Colon (tissue), 2 donors: ENCODE results near the gene ANKFY1.

Experiments
- FAIRE-seq: peaks from 2 replicates; lab custom pipeline; 2012; peaks lifted over from hg19 to GRCh38; lab: Jason Lieb, UNC
- donor health status: control.
- donor health status: control.

ANKFY1 gene

DNA sequence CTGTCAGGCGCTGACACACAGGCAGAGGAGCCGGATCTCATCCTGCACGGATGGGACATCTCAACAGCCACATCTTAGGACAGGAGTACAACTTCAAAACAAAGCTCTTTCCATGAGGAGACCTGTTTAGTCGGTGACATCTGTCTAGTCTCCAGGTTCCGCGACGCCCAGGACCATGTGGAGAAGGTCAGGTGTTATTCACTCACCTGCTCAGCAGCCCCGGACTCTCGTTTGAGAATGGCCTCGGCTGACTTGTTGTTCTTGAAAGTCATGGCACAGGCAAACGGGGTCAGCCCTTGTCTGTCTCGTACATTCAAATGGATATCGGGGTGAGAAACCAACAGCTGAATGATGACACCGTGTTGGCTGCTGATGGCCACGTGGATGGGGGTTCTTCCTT, 85.1 kb downstream of the ANKFY1 start:
- no peak for FAIRE-seq

DNA sequence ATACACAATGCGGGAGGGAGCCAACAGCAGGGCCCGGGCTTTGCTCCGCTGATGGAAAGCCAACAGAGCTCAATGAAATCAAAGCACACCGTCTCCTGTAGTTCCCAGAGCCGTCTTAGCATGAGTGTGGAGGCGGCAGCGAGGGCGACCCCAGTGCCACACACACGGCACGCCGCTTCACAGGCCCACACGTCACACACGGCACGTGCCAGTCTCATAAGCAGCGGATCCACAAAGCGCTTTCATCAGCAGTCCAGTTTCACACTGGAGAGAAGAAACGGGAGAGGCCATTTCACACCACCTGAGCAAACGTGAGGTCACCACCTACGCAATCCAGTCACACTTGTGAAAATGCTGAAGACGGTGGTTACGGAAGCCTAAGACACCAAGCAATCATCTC, 86.0 kb downstream of the ANKFY1 start:
- FAIRE-seq: no peak

DNA sequence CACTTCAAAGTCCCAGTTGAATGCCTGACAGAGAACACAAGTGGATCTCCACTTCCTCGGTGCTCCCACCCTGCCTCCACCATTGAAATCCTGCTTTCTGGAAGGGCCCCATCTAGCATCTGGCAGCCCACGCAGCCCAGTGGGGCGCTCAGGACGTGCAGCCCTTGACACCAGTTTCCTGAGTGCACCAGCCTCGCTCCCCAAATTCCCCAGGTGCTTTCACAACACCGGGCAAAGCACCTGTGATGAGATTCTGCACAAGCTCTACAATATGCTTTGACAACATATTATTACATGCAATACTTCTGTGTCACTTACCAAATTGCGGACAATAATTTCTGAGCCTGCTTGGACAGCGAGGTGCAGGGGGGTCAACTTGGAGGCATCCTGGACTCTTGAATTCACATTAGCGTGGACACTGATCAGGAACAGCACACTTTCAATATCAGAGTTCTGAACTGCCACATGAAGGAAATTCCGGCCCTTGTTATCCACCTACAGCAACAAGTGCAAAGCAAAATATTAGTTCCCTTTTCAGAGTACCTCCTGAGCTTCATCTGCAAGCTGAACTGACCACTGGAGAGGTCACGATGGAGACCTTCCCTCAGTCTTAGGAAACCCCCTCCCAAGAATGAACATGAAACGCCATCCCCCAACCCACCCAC, 86.8 kb downstream of the ANKFY1 start:
- no peak for FAIRE-seq

DNA sequence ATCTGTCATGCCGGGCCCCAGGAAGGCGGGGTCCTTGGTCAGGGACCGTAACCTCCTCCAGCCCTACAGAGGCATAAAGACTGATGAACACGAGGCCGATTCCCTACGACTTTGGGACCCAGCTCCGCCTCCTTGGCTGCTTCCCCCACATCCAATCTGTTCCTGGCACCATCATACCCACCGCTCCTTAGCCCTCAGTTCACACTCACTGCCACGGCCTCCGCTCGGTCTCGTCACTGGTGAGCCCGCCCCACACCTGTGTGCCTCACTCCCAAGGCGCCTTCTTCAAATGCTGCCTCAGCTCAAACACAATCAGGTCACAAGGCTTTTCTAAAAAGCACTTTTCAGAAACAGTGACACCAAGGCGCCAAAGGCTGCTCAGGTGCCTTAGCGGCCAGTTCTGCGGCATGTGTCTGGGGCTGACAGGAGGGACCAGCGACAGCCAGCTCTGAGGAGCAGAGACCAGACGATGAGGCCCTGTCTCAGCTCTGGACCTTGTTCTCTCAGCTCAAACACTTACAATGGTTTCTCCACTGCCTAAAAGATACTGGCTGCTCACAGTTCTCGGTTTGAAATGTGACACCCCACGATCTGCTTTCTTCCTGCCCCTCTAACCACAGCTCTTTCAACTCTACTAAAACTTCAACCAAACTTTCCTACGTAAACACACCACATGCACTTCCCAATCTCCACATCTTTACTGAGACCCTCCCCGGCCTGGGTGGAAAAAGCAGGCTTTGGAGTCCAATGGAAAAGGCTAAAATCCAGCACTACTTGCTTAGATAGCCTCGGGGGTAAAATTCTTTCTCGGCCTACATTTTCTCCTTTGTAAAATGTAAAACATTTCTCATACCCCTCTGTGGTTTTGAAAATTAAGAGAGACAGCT, 87.6 kb downstream of the ANKFY1 start:
- no peak for FAIRE-seq

DNA sequence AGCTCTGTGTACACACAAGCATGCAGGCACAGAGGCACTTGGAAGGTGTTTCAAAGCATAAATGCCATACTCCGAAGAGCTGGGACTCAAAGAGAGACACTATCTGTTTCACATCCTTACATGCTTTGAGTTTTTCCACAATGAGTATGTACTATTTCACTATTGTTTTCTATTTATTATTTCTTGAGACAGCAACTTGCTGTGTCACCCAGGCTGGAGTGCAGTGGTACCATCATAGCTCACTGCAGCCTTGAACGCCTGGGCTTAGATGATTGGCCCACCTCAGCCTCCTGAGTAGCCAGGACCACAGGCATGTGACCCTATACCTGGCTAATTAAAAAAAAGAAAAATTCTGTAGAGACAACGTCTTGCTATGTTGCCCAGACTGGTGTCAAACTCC, 89.2 kb downstream of the ANKFY1 start:
- FAIRE-seq: no peak

DNA sequence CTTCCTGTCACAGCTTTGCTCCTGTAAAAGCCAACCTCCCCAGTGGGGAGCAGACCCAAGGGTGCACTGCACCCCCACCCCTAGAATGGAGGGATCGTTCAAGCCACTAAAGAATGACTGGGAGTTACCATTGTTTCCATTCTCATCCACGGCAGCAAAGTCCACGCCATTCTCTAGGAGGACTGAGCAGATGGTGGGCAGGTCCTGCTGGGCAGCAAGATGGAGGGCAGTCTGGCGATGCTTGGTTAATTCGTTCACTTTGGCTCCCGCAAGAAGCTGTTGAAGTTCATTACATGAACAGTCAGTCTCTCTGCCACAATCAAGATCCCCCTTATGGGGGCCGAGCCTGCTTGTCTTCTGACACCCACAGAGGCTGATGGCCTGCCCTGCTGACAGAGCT, 90.0 kb downstream of the ANKFY1 start:
- FAIRE-seq: no peak

DNA sequence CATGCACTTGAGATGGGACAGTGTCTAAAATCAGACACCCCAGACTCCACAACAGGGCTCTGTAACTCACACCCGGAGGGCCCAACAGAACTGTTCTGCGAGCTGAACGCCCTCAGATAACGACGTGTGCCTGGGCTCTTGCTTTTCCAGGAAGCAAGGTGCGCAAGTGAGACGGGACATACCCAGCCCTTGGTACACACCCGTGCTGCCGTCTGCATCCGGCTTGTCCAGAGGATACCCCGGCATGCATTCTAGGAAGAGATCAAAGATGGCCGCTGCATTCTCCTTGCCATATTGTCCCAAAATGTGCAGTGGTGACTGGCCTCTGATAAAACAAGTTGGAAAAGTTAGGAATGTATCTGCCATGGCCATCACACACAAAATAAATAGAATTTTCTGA, 91.4 kb downstream of the ANKFY1 start:
- FAIRE-seq: no peak

DNA sequence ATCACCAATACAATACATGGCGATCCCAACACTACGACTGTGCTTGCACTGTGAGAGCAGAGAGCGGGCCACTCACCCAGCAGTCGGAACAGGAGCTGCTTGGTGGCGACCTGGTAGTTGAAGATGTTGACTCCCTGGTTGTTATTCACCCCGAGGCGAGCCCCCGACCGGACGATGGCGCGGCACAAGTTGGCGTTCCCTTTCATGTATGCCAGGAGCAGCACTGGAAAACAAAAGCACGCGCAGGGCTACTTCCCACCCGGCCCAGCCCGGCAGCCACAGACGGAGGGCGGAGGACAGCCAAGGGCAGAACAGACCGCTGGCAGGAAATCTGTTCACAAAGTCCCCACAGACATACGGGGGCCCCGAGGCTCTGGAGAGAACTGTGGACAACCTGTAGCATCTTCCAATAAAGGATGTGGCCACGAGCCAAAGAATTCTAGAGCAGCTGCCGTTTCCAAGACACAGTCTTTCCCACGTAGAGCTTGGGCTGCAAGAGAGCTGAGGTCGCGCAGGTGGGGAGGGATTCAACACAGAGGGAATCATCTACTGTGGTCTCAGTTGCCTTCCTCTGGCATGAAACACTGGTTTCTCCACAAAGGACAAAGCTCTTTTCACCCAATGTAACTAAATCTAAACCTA, 93.0 kb downstream of the ANKFY1 start:
- no peak for FAIRE-seq

DNA sequence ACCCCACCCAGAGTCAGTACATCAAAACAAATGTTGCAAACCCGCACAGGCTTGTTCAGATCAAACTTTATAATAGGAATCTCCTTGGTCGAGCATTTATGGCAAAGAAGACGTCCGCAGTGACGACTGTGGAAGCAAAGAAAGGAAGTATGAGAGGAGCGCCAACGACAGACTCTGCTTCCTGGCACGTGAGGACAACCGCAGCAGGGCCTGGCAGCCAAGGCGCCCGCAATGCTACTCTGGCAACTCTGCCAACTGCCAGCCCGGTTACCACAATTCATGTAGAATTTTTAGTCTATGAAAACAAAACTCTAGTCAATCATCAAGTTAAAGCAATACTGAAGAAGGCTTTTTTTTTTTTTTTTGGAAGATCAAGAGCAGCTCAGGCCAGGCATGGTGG, 96.0 kb downstream of the ANKFY1 start:
- no peak for FAIRE-seq

DNA sequence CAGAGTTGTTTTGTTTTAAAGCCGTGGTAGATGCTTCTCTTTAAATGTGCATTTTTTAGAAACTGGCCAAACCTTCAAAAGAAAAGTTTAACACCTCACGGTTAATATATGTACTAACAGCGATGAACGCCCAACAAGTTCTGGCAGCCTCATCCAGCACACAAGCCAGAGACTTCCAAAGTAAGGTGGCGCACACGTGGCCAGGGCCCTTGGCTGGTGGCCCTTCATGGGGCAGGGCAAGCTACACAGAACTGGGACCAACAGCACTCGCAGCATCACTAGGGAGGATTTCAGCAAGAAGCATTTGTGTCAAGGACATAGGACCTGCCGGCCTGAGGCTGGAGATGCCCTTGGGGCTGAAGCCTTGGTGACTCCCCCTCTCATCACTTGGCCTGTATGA, 97.4 kb downstream of the ANKFY1 start:
- FAIRE-seq: no peak

DNA sequence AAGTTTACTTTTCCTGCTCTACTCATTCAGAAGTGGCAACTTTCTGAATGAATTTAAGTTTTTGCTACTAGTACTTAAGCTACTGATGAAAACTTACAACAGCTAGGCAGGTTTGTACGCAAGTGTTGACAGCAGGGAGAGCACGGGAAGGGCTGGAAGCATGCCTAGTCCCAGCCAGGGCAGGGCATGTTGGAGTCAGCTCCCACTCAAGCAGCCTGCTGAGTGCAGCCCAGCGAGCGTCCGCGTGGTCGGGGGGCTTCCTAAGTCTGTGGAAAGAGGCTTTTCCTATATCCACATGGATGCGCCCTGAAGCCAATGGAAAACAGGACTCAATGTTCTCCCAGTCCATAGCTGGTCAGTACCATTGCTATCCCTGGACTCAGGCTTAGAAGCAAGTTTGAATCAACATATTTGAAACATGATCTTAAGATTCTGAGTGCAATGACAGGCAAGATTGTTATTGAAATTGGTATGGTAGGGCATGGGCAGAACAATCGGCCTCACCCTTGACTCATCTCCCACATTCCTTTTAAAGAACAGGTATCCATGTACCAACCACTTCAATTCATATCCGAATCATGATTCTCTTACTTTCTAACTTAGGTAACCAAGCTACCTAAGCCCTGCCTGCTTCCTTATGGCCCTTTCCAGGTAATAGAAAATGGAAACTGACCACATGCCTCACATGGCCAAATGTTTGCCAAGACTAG, 98.3 kb downstream of the ANKFY1 start:
- no peak for FAIRE-seq

DNA sequence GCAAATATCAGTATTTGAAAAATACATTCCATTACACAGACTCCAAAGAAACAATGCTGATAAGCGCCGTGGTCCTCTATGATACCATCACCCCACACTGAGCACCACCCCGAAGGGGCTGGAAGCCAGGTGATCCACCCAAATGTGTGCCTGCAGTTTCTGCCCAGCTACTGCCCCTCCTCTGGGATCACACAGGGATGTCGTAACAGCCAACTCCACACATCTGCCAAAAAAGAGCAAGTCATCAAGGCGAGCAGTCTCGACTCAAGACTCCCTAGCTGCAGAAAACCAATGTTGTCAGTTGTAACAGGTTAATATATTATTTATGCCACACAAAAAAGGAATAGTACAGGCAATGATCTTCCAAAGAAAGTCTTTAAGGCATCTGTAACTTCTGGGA, 99.8 kb downstream of the ANKFY1 start:
- no peak for FAIRE-seq

DNA sequence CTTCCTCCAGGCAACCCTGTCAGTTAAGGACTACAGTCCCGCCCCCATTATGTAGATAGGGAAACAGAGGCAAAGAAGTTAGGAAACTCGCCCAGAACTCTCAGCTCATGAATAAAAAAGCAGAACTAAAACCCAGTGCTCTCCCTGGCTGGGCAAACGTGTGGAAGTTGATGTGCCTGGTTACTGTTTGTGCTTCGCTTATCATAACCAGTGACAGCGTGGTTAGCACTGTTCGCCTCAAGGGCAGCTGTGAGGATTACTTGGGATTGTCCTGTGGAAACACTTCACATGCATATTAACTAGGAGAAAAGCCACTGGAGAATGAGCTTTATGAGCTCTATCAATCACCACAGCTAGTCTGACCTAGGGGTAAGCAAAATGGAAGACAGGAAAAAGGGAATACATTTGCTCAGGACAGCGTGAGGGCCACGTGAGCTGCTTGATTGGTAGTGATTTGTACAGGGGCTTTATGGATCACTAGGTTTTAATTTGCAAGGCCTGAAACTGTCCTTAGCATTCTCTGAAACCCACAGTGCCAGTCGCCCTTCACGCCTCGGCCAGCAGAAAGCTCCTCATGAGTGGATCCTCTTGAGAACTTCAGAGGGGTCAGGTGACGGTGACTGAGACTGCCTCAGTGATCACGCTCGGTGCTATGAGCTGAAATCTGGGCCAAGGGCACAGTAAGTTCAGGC, 100.9 kb downstream of the ANKFY1 start:
- FAIRE-seq: no peak

DNA sequence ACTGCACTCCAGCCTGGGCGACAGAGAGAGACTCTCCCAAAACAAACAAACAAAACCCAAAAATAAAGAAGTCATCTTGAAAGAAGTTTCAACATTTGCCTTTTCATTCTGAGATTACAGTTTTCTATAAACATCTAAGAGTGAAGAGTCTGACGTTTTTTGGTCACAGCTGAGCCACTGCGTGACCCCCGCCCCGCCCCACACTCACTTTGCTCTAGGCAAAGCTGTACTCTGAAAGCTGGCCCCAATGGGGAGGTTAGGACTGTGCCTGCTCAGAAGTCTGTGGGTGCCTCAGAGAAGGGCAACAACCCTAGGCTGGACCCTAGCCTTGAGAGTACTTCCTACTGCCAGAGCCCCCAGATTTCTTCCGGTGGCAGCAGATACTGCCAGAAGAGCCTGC, 101.5 kb downstream of the ANKFY1 start:
- no peak for FAIRE-seq

DNA sequence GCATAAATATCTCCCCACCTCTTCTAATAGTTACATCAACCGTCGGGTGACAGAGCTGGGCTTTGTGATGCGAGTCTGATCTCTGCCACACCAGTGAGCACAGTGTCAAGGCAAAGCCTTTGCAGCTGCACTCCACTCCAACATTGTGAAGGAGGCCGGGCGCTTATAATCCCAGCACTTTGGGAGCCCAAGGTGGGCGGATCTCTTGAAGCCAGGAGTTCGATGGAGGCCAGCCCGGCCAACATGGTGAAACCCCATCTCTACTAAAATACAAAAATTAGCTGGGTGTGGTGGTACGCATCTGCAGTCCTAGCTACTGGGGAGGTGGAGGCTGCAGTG, 101.8 kb downstream of the ANKFY1 start:
- no peak for FAIRE-seq

DNA sequence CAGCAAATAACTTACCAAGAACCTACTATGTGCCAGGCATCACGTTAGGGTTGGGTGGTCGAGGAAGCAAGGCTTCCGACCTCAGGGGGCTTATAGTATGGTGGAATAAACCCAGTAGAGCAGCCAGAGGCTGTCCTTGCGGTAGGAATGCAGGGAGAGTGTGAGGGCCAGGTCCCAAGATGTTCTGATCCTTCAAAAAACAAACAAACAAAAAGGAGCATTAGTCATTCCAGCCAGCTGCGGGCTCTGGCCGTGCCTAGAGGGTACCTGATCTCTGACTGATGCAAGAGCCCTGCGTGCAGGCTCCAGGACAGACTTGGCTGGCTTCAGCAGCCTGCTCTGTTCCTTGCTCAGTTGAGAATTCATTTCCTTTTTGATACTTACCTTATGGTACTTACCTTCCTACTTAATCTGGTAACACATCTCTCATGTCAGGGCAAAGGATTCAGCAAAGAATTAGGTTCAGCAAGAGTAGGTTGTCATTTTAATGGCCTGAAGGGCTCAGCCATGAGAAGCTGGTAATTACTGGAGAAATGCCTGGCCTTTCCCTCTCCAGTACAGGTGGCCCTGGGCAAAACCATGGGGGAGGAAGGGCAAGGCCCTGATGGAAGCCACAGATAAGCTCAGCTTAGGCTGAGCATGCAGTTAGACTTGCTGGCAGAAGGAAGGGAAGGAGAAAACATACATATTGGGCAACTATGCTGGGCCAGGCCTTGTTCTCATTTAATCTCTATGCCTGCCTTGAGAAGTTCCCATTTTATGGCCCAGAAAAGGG, 102.4 kb downstream of the ANKFY1 start:
- no peak for FAIRE-seq

DNA sequence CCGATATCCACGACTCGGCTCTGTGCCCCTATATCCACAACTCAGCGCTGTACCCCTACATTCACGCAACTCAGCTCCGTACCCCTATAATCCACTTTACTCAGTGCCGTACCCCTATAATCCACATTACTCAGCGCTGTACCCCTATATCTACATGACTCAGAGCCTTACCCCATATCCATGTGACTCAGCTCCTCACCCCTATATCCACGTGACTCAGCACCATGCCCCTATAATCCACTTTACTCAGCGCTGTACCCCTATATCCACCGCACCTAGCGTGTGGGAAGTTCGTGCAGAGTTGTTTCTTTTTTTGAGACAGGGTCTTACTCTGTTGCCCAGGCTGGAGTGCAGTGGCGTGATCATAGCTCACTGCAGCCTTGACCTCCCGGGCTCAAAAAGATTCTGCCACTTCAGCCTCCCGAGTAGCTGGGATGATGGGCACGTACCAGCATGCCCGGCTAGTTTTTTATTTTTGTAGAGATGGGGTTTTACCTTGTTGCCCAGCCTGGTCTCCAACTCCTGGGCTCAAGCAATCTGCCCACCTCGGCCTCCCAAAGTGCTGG, 103.4 kb downstream of the ANKFY1 start:
- no peak for FAIRE-seq

DNA sequence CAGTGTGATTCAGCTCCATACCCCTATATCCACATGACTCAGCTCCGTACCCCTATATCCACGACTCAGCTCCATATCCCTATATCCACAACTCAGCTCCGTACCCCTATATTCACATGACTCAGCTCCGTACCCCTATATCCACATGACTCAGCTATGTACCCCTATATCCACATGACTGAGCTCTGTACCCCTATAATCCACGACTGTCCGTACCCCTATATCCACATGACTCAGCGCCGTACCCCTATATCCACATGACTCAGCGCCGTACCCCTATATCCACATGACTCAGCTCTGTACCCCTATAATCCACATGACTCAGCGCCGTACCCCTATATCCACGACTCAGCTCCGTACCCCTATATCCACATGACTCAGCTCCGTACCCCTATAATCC, 104.0 kb downstream of the ANKFY1 start:
- FAIRE-seq: no peak

DNA sequence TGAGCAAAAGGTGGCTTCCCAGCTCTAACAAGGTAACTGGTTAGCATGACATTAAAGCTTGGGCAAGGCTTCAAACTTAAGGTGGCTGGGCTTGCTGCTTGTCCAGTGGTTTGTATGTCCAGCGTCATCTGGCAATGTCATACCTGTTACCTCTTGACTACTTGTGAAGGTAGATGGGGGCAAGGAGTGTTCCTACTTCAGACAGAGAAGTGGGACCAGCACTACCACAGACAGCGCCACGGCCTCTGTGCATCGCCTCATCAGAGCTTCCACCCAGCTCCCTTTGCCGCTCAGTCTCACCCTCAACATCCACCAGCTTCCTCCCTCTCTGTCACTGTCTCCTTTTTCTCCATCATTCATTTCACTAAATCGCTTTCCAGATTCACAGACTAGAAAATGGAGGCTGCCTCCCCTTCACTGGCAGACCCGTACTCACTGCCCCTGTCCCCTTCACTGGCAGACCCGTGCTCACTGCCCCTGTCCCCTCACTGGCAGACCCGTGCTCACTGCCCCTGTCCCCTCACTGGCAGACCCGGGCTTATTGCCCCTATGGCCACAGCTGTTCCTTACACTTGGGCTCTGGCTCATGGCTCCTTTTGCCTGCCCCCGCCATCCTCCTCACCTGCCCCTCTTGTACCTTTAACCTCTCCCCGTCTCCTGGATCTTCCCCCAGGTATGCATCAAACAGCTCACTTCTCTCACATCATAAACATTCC, 106.0 kb downstream of the ANKFY1 start:
- no peak for FAIRE-seq

DNA sequence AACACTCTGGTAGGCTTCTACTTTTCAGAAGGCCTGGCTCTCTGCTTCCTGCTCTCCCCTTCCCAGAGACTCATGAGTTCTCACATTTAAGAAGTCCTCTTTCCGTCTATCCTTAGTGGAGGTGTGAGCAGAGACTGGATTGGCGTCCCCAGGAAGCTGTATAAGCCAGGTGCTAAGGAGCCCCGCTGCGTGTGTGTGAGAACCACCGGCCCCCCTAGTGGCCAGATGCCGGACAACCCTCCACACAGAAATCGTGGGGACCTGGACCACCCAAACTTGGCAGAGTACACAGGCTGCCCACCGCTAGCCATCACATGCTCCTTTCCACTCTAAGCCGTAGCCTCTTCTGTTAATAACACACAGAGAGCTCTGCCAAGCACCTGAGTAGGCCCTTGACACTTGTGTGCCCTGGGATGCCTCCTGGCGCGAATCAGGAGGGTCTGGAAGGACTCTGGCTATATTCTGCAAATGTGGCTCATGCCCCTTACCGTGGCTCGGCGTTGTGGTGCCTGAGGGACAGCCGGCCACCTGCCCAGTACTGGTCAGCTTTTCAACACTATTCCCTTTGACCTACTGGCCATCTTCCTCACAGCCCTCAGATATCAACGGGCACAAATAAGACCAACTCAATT, 106.9 kb downstream of the ANKFY1 start:
- no peak for FAIRE-seq
